Brain pericyte (primary cell): ENCODE results near the gene NAAA.
"Not testable (repeated sequence)": the region's sequence is repeated elsewhere in the genome, so short reads cannot be mapped to it uniquely, and the experiment has no call there.

Experiments used
- DNase-seq: peaks from one replicate; pipeline ENCODE4 v3.0.0-alpha.2; 2012; ENCODE audit warnings: low read depth, low spot score

Gene NAAA

GRCh38 chr4:75919920-75920319, 20.9 kb downstream of the NAAA start:
- DNase-seq: no peak

DNA sequence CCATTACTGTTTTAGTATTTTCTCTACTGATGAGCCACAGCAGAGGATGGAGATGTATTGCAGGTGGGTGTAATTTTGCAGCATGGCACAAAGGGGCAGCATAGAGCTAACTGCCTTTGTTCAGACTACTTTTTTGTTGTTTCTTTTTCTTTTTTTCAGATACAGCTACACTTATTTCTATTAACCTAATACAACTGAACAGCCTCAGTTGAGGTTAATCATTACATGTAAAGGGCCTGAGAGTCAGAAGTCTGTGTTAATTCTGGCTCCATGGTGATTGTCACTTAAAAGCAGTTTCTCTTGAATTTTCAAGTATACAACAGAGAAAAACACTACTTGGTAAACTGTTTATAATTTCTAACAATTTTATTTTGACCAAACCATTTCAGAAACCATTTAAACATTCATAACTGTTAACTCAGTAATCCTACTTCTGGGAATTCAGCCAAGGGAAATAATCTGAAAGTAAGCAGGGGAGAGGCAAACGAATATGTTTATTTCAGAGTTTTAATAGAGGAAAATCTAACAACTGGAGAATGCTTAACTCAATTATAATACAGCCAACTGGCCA, 24.6 kb downstream of the NAAA start:
- DNase-seq: peak; percentile 16

DNA sequence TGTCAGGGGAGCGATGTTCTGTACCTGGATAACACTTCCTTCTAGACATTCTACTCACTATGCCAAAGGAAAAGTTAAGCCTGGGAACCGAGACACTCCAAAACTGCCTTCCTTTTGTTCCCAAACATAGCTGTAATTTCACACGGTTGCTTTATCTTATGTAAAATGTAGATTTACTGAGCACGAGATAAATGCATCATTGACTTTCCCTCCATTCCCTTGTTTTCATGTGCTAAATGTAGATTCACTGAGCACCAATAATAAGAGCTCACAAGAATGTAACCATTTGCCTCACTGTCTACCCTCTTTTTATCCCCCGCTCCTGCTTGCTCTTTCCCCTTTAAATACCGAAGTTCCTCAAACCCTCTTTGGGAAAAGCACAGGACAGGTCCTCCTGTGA, 27.8 kb downstream of the NAAA start:
- no peak for DNase-seq

DNA sequence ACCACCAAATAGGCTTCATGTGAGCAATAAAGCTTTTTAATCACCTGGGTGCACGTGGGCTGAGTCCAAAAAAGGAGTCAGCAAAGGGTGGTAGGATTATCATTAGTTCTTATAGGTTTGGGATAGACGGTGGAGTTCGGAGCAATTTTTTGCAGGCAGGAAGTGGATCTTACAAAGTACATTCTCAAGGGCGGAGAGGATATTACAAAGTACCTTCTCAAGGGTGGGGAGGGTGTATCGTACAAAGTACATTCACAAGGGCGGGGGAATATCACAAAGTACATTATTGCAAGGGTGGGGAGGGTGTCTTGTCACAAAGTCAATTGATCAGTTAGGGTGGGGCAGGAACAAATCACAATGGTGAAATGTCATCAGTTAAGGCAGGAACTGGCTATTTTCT, 30.0 kb downstream of the NAAA start:
- DNase-seq: not testable (repeated sequence)

- no peak for DNase-seq
Measured at GRCh38 chr4:75909405-75909804, 31.4 kb downstream of the NAAA start.

- DNase-seq: no peak
Measured at GRCh38 chr4:75908555-75908954, 32.3 kb downstream of the NAAA start.

- no peak for DNase-seq
Measured at GRCh38 chr4:75907966-75908365, 32.8 kb downstream of the NAAA start.

DNA sequence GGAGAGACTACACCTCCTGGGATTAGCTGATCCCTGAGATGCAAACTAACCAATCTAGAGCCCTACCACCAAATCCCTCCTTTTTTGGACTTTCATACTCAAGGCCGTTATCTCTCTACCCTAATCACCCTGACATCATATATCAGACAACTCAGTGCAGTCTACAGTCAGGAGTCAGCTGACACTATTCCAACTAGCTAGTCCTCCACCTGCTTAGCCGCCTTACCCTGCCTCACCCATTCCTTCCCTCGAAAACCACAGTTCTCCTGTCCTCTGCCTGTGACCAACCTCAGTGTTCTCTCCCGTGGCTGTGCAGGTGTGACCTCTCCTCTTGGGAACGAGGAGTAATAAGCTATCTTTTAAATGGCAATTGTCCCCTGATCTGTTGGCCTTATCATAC, 36.7 kb downstream of the NAAA start:
- DNase-seq: no peak

DNA sequence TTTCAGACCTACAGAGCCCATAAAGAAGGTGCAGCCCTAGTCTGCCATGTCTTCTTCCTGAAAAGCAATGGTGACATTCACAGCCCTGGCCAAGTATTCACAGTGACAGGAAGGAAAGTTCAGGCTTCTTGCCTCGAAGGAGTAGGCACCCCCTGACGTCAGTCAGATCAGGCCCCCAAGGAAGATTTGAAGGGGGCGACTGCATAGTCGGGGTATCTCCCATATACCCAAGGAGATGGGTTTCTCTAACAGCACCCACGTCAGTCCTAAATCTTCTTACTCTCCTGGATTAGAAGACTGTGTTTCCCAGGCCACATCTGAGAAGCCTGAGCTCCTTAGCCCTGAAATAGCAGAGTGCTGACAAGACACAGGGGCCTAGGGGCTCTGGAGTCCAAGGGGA, 38.5 kb downstream of the NAAA start, which contains the start of gene PPEF2:
TSS of gene PPEF2 (minus strand) at position 101 of the 400 bp plus-strand sequence. CDS start 6,127 bp downstream, outside the sequence.
- no peak for DNase-seq

GRCh38 chr4:75898536-75898935, 42.3 kb downstream of the NAAA start:
- no peak for DNase-seq

- DNase-seq: no peak
Measured at GRCh38 chr4:75895744-75896314, 45.0 kb downstream of the NAAA start.

DNA sequence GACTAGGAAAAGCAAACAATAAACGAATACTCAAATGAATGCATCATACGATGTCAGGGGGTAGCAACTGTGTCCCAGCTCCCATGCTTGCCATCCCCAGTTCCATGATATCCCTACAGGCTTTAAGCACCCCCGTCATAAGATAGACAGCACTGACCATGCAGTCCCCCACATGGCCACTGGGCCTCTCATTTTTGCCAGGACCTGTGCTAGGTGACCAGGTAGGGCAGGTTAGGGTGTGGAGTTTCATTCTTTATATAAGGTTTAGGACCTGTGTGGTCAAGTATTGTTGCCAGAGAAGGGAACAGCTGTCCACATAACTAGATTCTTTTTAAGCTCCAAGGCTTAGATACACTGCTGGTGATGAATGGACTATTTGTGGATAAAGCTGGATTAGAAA, 48.3 kb downstream of the NAAA start:
- no peak for DNase-seq

DNA sequence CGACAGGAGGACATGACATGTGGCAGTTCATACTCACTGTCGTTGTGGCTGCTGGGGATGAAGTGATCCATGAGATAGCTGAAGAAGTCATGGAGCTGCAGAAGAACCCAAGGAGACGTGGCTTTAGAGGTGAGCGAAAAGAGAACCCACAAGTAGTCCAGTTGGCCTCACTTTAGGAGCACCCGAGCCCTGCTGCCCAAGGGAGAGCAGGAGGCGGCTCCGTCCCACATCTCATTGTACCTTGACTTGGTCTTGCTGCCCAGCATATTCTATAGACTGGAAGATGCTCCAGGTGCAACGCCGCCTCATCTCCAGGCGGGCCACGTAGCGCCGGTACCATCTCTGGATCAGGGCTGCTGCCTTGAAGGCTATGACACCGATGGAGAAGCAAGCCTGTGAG, 49.2 kb downstream of the NAAA start:
- DNase-seq: no peak

DNA sequence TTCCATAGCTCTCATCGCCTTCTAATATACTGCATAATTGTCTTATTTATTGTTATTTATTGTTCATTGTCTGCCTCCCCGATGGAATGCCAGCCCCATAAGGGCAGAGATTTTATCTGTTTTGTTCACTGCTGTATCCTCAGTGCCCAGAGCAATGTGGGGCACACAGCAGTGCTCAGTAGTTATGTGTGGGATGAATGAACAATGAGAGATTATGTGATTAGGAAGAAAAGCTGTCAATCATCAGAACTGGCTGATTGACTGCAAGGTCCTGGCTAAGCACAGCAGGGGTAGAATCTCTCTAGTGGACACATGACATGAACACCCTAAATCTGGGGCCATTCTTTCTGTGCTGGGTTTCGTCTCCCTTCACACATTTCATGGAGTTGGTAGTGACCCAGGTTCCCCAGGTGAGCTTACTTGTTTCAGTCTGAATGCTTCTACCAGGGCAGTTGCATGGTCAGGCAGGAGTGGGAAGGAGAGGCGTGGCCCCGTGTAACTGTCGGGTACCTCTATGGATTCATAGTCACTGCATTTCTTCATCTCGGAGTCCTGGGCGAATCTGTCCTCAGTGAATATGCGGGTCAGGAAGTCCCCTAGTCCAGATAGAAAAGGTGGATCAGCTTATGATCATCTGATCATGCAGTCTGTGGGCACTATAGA, 51.1 kb downstream of the NAAA start:
- DNase-seq: no peak

GRCh38 chr4:75886104-75886503, 54.7 kb downstream of the NAAA start:
- no peak for DNase-seq

DNA sequence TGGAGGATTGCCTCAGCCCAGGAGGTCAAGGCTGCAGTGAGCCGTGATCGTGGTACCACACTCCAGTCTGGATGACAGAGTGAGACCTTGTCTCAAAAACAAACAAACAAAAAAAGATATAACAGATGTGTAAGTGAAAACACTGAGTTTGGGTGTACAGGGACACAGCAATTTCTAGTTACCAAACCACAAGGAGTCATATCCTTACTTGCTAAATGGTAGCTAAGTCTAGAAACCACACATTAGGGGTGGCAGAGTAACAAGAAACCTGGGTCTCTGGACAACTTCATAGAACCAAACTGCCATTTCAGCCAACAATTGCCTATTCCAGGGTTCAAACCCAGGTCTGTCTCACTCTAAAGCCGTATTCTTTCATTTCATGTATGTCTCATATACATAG, 59.3 kb downstream of the NAAA start:
- DNase-seq: no peak

- no peak for DNase-seq
Measured at GRCh38 chr4:75880278-75880677, 60.5 kb downstream of the NAAA start.

DNA sequence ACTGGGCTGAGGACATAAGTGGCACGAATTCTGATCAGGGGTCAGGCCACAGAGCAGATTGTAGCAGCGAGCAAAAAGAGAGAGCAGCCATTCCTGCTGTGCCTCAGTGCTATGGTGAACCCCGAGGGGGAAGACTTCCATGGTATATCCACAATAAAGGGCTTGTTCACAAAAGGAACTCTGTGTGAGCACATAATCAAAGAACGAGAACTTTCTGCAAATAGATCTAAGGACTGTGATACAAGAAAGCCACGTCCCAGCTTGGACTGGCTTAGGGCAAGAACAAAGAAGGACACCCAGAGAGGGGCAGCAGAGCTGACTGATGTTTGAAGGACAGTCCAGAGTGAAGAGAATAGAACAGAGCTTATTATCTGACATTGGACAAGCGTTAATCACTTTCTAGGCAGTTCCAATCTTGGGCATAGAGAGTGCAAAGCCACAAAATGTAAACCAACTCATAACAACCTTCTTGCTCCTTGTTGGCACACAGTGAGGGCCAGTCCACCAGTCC, 62.5 kb downstream of the NAAA start:
- no peak for DNase-seq

DNA sequence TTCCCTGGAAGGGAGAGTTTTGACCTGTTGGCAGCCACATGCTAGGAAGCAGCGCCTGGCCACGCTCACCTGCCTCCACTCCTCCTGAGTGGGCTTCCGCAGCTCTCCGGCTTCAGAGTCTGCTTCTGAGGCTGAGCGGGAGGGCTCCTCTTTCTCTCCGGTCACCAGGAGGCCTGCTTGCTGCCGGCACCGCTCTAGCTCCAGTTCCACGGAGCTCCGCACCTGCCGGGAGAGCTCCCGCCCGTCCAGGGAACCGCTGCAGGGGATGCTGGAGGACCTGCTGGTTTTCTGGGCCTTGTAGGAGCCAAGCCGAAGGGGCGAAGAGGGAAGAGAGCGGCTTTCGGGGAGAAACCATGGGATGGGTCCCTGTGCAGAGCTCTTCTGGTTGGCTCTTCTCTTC, 64.6 kb downstream of the NAAA start:
- DNase-seq: no peak

- no peak for DNase-seq
Measured at GRCh38 chr4:75869100-75869499, 71.7 kb downstream of the NAAA start.

- DNase-seq: no peak
Measured at GRCh38 chr4:75867130-75867529, 73.7 kb downstream of the NAAA start.
